ENCODE measurements around the gene SLC4A7.

DNA sequence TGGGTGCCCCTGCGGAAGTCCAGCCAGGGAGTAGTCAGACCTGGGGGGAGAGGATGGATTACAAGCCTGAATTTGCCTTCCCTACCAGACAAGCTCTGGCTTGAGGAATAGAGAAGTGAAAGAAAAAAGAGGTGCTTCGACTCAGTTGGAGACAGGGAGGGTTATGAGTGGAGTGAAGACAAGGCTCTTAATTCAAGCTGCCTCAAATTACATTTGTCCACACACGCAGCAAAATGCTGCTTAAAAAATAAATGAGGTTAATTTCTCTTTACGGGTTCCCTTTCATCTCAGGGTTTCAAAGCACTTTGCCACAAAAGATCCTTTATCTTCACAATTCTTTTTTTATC lies 49.0 kb upstream of the SLC4A7 start:
- TF ChIP-seq, protein P1, sequence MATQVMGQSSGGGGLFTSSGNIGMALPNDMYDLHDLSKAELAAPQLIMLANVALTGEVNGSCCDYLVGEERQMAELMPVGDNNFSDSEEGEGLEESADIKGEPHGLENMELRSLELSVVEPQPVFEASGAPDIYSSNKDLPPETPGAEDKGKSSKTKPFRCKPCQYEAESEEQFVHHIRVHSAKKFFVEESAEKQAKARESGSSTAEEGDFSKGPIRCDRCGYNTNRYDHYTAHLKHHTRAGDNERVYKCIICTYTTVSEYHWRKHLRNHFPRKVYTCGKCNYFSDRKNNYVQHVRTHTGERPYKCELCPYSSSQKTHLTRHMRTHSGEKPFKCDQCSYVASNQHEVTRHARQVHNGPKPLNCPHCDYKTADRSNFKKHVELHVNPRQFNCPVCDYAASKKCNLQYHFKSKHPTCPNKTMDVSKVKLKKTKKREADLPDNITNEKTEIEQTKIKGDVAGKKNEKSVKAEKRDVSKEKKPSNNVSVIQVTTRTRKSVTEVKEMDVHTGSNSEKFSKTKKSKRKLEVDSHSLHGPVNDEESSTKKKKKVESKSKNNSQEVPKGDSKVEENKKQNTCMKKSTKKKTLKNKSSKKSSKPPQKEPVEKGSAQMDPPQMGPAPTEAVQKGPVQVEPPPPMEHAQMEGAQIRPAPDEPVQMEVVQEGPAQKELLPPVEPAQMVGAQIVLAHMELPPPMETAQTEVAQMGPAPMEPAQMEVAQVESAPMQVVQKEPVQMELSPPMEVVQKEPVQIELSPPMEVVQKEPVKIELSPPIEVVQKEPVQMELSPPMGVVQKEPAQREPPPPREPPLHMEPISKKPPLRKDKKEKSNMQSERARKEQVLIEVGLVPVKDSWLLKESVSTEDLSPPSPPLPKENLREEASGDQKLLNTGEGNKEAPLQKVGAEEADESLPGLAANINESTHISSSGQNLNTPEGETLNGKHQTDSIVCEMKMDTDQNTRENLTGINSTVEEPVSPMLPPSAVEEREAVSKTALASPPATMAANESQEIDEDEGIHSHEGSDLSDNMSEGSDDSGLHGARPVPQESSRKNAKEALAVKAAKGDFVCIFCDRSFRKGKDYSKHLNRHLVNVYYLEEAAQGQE (IDR thresholded peaks at IDR 0.05; ENCODE audit: low read depth, low read length) = no peak
- TF ChIP-seq GATA2 (CRISPR knock-in tag; IDR thresholded peaks at IDR 0.05) (no peak), FOXJ3 (CRISPR knock-in tag; IDR thresholded peaks at IDR 0.05) (no peak), EZH2phosphoT487 (IDR thresholded peaks at IDR 0.05; ENCODE audit: borderline replicate concordance, low read depth) (no peak), JUND (IDR thresholded peaks at IDR 0.05) (no peak), TAF1 (IDR thresholded peaks at IDR 0.05; ENCODE audit: borderline replicate concordance, low read depth, low read length) (no peak), FOXM1 (IDR thresholded peaks at IDR 0.05; ENCODE audit: low read depth) (no peak), SMC3 (IDR thresholded peaks at IDR 0.05; ENCODE audit: low read depth, low read length) (no peak)
- TF ChIP-seq, protein P2, sequence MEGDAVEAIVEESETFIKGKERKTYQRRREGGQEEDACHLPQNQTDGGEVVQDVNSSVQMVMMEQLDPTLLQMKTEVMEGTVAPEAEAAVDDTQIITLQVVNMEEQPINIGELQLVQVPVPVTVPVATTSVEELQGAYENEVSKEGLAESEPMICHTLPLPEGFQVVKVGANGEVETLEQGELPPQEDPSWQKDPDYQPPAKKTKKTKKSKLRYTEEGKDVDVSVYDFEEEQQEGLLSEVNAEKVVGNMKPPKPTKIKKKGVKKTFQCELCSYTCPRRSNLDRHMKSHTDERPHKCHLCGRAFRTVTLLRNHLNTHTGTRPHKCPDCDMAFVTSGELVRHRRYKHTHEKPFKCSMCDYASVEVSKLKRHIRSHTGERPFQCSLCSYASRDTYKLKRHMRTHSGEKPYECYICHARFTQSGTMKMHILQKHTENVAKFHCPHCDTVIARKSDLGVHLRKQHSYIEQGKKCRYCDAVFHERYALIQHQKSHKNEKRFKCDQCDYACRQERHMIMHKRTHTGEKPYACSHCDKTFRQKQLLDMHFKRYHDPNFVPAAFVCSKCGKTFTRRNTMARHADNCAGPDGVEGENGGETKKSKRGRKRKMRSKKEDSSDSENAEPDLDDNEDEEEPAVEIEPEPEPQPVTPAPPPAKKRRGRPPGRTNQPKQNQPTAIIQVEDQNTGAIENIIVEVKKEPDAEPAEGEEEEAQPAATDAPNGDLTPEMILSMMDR (IDR thresholded peaks at IDR 0.05) = no peak

Data from SK-N-SH (cell line).